ENCODE results near the gene EPHA1.

The EPHA1 gene

DNA sequence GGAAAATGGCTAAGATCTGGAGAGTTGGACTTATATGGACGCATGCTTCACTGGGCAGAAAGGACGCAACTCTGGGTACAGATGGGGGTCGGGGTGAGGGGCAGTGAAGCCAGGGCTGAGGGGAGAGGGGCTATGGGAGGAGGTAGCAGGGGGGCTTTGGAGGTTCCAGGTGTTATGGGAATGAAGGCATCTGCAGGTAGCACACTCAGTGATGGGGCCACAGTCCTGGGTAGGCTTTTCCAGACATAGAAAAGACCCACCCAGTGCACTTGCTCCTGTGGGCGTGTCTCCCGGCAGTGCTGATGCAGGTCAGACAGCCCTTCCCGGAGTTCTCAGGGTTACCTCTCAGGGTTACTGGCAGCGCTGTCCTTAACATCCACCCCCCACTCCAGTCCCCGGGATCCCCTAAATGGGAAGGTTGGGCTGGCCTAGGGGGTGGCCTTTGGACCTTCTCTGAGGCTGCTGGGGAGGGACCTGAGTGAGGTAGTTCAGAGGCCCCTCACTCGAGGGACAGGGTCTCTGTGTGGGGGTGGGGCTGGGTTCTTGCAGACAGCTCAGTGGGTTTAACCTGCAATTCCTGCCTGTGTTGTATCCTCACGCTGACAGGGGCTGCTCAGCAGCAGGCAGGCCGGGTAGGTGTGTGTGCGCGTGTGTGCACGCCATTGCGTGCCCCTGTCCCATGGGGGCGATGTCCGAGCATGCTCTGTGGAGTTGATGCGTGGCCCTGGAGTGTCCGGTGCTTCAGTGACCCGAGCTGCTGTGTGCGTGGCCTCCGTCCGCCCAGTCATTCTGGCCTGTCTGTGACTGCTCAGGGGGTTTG lies 21.3 kb downstream of the EPHA1 start:
- no peak for DNase-seq

DNA sequence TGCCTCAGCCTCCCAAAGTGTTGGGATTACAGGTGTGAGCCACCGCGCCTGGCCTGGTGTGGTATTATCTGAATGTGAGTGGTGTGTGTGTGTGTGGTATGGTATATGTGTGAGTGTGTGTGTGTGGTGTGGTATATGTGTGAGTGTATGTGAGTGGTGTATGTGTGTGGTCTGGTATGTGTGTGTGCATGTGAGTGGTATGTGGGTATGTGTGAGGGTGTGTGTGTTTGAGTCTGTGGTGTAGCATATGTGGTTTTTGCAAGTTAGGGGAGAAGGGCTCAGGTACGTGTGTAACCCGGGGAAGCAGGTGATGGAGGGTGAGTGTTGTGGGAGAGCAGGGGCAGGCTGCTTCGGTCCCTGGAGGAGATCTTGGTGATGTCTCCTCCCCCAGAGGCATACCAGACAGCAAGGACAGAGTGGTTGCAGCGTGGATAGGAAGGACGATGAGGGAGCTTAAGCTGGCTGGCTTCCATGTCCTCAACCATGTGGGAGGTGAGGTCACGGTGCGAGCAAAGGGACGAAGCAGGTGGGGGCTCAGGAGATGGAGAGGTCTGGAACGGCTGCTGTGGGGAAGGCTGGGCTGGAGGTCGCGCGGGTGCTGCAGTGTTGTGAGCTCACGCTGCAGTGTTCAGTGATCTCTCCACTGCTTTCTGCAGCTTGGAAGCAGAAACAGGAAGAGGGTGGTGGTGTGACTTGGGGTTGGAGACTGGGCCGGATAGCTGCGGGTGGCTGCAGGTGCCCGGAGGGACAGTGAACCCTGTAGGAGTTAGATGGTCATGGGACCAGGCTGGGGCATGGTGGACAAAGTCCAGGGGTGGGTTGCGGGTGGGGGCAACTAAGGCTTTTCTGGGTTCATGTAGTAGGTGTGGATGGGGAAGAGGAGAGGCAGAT lies 22.5 kb downstream of the EPHA1 start:
- no peak for DNase-seq

DNA sequence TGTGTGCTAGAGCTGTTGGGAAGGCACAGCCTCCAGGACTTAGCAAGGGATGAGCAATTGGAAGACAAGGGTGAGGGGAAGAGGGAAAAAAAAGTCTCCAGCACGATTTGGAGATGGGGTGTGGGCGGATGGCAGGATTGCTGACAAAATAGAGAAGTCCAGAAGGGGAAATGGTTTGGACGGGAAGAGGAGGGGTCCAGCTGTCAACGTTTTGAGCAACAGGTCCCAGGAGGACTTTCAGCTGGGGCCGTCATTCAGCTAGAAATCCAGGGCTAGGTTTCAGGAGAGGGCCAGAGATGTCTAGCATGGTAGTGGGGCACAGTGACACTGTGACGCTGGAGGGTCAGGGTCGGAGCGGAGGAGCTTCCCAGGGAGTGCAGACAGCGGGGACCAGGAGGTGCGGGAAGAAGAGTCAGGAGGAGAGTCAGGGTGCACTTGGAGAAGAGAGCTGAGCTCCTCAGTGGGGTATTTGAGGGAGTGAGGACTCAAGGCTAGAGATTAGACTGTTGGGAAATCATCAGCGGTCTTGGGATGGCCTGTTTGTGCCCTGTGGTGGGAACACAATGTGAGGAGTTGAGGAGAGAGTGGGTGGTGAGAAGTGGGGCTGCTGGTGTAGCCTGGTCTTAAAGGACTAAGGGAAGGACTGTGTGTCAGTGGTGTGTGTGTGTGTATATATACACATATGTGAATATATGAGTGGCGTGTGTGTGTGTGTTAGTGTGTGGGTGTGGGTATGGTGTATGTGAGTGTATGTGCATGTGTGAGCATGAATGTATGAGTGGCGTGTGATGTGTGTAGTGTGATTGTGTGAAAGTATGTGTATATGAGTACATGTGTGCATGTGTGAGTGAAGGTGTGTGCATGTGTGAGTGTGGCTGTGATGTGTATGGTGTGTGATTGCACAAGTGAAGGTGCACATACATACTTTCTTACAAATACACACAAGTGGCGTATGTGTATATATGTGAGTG lies 23.7 kb downstream of the EPHA1 start:
- no peak for DNase-seq

DNA sequence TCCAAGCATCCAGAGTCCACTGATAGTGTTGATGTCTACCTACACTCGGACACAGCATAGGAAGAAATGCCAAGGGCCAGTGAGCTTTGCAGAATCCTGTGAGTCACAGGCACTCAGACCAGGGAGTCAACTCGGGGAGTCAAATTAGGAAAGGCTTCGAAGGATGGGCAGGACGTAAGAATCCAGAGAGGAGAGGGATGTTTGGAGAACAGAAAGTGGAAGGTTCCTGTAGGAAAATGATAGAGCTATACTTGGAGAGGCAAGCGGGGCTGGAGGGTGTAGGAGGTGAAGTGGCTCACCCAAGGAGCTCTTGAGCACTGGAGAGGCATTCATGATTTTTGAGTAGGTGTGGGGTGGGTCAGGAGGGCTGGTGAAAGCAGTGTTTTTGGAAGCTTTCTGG lies 24.5 kb downstream of the EPHA1 start:
- no peak for DNase-seq

DNA sequence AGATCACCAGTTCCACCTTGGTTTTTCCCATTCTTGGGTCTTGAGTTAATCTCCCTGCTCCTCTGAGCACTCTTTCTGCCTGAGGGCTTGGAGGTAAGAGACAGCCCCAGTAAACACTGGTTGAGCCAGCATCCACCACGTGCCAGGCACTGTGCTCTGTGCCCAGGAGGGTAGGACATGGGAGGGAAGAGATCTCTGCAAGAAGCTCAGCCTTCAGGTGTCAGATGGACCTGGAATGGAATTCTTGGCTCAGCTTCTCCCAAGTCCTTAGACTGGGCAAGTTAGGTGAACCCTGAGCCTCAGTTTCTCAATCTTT lies 25.1 kb downstream of the EPHA1 start:
- DNase-seq = no peak

DNA sequence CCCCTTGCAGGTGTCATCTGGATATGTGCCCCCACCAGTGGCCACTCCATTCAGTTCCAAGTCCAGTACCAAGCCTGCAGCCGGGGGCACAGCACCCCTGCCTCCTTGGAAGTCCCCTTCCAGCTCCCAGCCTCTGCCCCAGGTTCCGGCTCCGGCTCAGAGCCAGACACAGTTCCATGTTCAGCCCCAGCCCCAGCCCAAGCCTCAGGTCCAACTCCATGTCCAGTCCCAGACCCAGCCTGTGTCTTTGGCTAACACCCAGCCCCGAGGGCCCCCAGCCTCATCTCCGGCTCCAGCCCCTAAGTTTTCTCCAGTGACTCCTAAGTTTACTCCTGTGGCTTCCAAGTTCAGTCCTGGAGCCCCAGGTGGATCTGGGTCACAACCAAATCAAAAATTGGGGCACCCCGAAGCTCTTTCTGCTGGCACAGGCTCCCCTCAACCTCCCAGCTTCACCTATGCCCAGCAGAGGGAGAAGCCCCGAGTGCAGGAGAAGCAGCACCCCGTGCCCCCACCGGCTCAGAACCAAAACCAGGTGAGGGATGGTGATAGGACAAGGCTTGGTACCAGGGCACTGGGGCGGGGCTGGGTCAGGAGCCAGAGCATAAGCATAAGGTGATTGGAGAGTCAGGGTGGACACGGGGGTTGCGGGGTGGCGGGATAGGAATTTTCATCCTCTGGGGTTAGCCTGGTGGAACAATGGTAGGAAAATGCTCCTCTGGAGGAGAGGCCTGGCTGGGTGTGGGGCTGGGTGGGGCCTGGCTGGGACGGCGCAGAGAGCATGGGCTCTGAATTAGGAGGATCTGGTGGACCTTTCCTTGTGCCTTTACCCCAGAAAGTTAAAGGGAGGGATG lies 25.6 kb downstream of the EPHA1 start:
- DNase-seq = no peak

DNA sequence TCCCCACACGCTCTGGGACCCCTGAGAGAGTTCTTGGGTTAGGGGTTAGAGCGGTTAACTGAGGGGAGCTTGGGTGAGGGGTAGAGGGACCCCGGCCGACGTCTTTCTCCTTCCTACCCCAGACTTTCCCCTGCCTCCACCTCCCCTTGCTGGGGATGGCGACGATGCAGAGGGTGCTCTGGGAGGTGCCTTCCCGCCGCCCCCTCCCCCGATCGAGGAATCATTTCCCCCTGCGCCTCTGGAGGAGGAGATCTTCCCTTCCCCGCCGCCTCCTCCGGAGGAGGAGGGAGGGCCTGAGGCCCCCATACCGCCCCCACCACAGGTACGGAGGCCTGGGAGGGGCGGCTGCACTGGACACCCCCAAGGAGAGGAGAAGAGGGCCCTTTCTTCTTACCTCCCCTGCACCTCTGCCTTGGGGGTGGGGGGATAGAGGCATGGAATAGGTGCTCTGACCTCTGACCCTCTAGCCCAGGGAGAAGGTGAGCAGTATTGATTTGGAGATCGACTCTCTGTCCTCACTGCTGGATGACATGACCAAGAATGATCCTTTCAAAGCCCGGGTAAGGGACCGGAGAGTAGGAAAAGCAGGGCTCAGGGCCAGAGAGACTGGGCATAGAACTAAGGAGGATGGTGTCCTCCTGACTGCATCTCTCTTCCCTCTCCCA lies 26.4 kb downstream of the EPHA1 start:
- no peak for DNase-seq

DNA sequence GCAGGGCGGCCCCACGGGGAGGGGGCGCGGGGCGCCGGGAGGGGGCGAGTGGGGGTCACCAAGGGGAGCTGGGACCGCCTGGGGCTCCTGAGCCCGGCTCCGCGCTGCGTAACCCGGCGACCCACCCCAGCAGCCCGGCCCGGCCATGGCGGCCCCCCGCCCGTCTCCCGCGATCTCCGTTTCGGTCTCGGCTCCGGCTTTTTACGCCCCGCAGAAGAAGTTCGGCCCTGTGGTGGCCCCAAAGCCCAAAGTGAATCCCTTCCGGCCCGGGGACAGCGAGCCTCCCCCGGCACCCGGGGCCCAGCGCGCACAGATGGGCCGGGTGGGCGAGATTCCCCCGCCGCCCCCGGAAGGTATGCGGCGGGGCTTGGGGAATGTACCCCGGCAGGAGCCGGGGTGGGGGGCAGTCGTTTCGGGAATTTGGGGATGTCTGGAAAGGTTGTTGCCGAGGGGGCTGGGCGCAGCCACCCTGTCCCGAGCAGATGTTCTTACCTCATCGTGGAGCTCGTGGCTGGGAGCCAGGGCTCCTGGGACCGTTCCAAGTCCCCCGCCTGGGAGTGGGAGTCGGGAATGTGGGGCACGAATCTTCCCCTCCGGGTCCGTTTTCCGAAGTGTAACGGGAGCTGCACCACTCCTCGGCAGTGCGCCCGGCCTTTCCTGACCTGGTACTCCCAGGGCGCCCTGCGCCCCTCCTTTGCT lies 27.1 kb downstream of the EPHA1 start:
- no peak for DNase-seq

DNA sequence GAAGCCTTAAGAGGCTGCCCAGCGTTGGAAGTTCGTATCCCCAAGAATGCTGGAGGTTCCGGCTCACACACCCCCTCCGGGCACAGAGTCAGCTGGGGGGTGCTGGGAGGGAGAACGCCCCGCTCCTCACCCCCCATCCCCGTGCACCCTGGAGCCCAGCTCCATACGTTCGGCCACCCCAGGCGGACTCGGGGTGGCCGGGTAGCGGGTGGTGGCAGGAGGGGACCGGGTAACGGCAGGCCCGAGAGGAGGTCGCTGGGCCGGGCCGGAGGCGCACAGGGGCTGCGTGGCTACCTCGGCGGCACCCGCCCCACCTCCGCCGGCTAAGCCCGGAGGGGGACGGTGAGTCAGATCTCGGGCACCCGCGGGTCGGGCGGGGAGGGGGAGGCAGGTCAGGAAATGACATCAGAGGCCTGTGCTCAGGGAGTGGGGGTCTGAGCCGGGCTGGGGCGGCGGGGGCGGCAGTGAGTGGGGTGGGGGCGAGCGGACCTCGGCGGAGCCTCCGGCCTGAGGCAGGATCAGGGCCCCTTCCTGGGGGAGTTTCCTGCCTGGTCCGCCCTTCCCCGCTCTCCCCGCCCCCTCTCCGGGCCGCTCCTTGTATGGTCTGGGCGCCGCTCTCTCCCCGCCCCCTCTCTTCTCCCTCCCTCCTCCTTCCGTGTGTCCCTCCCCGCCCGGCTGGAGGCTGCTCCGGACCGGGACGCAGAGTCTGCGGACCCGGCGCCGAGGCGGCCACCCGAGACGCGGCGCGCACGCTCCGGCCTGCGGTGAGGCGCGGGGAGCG lies 27.8 kb downstream of the EPHA1 start, which contains the start of gene ZYX:
TSS of gene ZYX (plus strand) at position 700 of the 781 bp plus-strand sequence. CDS start 227 bp downstream, outside the sequence.
- peak; percentile 76 to 87 for DNase-seq

DNA sequence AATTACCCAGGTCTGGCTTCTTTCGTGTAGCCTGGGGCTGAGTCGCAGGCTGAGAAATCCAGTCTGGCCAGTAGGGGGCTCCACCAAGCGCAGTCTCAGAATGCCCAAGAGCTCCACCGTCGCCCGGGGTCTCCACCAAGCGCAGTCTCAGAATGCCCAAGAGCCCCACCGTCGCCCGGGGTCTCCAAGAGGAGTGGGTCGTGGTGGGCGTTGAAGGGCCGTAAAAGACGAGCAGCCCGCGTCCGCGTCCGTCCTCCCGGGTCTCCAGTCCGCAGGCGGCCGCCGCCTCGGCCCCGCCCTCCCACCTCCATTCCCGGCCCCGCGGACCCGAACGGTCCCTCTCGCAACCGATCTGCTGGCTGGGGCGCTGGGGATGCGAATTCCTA lies 28.4 kb downstream of the EPHA1 start:
- peak; percentile 44 to 64 for DNase-seq

DNA sequence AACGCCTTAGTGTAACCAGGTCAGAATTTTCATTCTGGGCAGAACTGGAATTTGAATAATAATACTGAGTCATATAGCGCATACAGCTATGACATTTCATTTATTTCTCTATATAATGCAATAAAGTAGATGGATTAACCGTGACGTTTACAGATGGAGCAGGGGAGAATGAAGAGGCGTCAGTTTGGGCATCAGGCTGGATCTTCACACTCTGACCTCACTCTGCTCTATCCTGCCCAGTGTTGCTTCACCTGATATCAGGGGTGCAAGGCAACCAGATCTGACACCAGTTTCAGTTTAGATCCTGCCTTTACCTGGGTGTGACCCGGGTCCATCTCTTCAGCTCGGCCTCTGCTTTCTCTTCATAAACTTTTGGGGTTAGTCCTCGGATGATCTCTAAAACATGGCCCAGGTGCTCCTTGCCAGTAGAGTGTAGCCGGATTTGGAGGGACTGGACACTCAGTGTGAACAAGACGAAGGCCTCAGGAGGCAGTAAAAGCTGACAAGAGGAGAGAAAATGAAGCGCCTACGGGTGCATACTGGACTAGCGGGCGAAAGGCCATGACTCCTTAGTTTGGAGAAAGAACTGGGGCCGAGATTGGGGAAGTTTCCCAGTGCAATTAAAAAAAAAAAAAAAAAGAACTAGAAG lies 28.9 kb downstream of the EPHA1 start:
- DNase-seq = no peak

DNA sequence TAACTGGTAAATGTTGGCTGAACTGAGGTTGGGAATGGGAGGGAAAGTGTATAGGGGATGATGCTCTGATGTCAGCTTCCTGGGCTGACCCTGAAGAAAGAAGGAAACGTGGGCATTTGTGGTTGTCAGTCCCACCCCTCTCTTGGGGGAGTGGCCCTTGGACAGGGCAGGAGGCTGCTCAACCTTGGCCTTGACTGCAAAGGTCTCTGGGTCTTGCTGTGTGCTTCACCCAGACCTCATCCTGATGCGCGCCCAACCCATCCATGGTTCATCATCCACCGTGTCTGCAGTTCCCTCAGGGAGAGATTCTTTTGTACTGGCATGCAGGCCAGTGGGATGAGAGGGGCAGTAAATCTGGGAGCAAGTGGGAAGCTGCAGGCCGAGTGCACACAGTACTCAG lies 32.3 kb downstream of the EPHA1 start:
- no peak for DNase-seq

DNA sequence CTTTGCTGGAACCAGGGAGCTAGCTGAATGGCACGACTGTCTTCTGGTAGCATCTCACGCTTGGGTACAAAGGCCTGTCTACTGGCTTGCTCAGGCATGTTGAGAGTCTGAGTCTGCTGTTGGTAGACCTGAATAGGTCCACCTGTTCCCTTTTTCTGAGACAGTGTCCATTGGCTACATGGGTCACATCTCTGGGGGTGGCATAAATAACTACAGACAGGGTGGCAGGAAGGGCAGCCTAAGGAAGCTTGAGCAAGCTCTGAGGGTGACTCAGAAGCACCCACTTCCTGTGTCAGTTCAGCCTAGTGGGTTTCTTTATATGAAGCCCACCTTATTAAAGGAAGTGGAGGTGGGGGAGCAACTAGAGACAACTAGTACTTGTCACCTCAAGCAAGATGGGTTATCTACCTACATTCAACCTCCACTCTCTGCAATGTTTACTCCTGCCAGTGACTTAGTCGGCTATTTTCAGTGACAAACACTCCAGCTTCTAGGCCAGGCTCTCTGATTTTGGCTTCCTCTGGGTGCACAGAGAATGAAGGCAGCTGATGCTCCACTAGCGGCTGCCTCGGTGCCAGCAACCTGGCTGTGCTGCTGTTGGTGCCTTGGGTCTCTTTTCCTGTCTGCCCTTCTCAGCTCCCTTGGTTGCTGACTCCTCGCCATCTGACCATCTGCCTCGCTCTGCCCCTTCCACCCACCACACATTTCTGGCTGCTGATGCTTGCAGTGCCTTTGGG lies 33.2 kb downstream of the EPHA1 start:
- no peak for DNase-seq

DNA sequence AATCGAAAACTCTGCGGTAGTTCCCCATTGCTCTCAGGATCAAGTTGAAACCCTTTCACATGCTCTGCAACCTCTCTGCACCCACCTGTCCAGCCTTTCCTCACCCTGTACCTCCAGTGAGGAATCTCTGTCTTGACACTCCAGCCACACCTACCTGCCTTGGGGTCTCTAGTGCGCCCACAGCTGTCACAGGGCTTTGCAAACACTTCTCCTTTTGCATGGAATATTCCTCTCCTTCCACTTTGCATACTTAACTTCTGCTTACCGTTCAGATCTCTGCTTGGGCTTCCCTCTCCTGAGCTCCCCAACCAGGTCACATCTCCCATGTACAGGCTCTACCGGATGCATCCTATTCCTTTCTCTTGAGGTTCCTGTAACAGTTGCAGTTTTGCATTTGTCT lies 34.1 kb downstream of the EPHA1 start:
- DNase-seq = no peak

DNA sequence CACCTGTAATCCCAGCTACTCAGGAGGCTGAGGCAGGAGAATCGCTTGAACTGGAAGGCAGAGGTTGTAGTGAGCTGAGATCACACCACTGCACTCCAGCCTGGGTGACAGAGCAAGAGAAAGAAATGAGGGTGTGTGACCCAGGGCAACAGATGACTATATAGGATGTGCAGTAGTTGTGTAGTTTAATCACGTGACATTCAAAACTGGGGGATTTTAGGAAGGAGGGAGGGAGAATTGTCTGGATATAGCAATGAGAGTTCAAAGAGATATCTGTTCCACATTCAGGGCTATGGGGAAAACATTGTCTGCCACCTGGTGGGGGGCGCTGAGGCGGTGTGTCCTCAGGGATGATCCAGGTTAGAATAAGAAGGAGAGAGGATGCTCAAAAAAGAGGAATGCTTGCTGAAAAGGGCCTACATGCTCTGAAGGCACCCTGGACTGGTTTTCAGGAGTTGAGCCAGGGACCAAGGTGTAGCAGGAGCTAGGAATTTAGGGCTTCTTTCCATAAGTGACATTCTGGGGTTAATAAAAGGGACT lies 35.3 kb downstream of the EPHA1 start:
- DNase-seq = no peak

DNA sequence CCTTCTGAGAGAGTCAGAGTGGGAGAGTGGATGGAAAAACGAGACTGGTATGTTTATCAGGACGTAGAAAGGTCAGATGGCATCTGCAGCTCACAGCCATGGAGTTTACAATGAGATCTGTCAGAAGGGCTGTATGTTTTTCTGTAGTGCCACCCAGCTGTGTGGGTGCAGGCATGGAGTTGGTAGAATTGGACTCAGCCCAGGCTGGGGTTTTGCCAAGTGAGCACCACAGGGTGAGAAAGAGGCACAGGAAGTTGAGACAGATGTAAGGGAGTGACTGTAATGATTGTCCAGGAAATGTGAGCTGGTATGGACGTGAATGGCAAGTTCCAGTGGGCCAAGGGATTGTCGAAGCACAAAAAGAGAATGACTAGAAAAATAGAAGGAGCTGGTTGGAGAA lies 36.6 kb downstream of the EPHA1 start:
- DNase-seq = peak in 1 of 2 experiments; percentile 37

DNA sequence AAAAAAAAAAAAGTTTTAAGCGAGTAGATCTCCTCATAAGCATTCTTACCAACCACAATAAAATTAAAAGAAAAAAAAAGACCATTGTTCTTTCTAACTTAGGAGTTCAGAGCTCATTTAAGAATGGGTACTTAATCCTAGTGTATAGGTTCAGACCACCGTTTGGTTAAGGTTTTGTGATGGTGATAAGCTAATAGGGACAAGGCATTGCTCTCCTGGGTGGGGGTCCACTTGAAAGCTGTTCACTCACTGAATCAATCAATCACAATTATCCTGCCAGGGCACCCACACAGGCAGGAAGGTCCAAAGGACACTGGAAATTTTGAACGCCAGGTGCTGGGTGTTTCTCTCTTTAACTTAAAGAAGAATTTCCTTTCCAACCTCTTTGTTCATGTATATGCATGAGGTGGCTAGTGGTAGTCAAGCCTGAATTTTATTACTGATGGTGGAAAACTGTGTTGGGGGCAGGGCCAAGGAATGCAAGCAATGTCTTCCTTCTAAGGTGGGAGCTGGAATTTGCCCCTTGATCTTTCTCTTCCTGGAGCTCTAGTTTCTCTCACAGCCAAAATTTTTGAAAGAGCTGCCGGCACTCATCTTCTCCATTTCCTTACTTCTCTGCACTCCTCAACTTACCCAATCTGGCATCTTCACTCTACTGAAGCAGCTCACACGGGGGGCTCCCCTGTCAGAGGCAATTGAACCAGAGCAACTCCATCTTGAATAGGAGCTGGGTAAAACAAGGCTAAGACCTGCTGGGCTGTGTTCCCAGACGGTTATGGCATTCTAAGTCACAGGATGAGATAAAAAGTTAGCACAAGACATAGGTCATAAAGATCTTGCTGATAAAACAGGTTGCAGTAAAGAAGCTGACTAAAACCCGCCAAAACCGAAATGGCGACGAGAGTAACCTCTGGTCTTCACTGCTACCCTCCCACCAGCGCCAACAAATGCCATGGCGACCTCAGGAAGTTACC lies 38.7 kb downstream of the EPHA1 start:
- no peak for DNase-seq
